SH-SY5Y (cell line): Measurements from ENCODE around the gene MUSTN1.

Source experiments
- GATA2 ChIP-seq: IDR thresholded peaks from 2 replicates; pipeline ENCODE4 v1.6.1; 2011; ENCODE audit warnings: mild to moderate bottlenecking, low read depth, low read length
- GATA3 ChIP-seq: IDR thresholded peaks from 2 replicates; pipeline ENCODE4 v1.6.1; 2011; ENCODE audit warnings: low read depth, mild to moderate bottlenecking, low read length, moderate library complexity

DNA sequence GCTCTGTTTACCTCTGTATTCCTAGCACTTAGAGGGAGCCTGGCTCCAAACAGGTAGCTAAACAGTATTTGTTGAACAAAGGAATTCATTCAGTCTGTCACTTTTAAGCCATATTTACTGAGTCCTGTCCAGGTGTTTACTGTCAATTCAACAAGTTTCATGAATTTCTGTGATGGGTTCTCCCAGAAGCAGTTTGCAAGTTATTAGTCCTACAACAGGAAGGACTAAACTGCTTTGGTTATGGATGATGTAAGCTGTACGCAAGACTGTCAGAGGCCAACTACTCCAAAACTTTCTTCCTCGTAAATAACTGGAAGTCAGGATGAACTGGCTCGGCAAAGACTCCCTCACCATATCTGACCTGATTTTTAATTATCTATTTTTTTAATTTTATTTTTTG, 37.4 kb upstream of the MUSTN1 start:
- TF ChIP-seq GATA3: no peak
- no peak for TF ChIP-seq GATA2
